ACC112 (cell line): ENCODE results near the gene SAFB.

Experiments used
- H2AFZ ChIP-seq: fragments of 200-600 bp; sonication (generic); one replicate; pipeline ENCODE4 v1.6.0; 2017; ENCODE audit warnings: antibody characterized with exemption, low read length; ENCODE audit not compliant: unreplicated experiment
- H3K27ac ChIP-seq: fragments of 200-600 bp; sonication (generic); 2 replicates; pipeline ENCODE4 v1.5.1; 2014; ENCODE audit warnings: low read depth, mild to moderate bottlenecking, antibody characterized with exemption, low read length, moderate library complexity
- H3K27me3 ChIP-seq: fragments of 200-600 bp; sonication (generic); 2 replicates; pipeline ENCODE4 v1.6.1; 2014; ENCODE audit warnings: mild to moderate bottlenecking, antibody characterized with exemption, low read length, moderate library complexity, mixed read lengths; ENCODE audit not compliant: insufficient read depth
- H3K36me3 ChIP-seq: fragments of 200-600 bp; sonication (generic); 2 replicates; pipeline ENCODE4 v1.6.1; 2016; ENCODE audit warnings: mild to moderate bottlenecking, antibody characterized with exemption, low read length, moderate library complexity, mixed read lengths; ENCODE audit not compliant: insufficient read depth
- H3K4me1 ChIP-seq: fragments of 200-600 bp; sonication (generic); one replicate; pipeline ENCODE4 v1.6.1; 2016; ENCODE audit warnings: low read length, mixed read lengths; ENCODE audit not compliant: insufficient read depth, unreplicated experiment, control insufficient read depth
- H3K4me3 ChIP-seq: fragments of 200-600 bp; sonication (generic); 2 replicates; pipeline ENCODE4 v1.5.1; 2014; ENCODE audit warnings: mild to moderate bottlenecking, low read depth, low read length
- H3K79me2 ChIP-seq: fragments of 200-600 bp; sonication (generic); one replicate; pipeline ENCODE4 v1.6.0; 2016; ENCODE audit warnings: low read length; ENCODE audit not compliant: control insufficient read depth, unreplicated experiment, insufficient read depth

SAFB gene

DNA sequence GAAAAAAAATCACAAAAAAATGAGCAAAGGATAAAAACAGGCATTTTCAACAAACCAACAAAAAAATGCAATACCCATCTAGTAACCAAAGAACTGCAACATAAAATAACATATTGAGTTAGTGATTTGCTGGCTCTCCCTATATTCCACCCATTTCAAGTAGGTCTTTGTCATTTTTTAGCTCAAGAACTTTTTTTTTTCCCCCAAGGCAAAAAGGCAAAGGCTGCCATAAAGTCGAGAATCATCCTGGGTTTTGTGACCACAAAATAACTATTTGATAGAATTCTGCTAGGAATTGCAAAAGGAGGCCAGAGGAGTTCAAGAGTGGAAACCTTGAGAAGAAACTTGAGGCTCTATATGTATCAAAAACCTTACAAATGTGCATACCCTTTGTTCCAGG is 5.8 kb upstream of the SAFB start:
- H2AFZ ChIP-seq, result no peak overlapping the region
- H3K4me3 ChIP-seq, result no peak overlapping the region
- H3K27me3 ChIP-seq, result no peaks in the 10 kb centered on the region
- peaks cover 60% of the 10 kb centered on the region for H3K79me2 ChIP-seq
- H3K36me3 ChIP-seq, result peaks cover 40% of the 10 kb centered on the region
- no peak overlapping the region for H3K27ac ChIP-seq
- H3K4me1 ChIP-seq, result peaks cover 28% of the 10 kb centered on the region

DNA sequence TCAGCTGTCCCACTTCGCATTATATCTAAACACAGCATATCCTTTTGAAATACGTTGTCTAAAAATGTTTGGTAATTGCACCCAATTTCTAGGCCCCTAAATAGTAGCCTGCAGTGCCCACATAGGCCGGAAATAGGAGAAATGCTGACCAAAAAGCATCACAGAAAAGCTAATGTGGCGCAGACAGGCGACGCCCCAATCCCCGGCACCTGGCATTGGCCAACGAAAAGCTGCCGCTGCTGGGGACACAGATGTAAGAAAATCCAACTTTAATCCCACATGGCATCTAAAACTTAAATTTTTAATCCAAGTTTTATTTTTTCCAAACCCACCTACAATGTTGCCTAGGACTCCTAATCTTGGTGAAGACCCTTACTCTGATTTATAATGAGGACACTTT is 4.3 kb upstream of the SAFB start:
- Histone ChIP-seq H3K27me3 (no peaks in the 10 kb centered on the region), H3K27ac (no peak overlapping the region), H3K79me2 (peaks cover 67% of the 10 kb centered on the region), H3K4me3 (no peak overlapping the region), H2AFZ (no peak overlapping the region), H3K4me1 (peaks cover 28% of the 10 kb centered on the region), H3K36me3 (peaks cover 30% of the 10 kb centered on the region)

DNA sequence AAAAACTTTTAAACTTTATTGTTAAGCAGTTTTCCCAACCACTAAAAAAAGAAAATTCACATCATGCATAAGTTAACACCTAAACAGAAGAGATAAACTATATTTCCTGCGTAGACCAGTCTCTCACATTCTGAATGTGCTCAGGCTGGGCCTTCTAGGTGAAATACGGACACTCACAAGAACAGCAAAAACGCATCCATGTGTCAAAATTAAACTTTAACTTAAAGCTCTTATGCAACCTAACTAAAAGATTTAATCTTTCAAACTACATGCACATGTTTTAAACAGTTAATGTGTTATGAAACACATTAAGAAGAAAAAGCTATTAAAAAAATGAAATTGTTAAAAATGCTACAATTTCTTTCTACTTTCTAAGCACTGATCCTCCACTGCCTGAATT is 2.9 kb upstream of the SAFB start:
- peaks cover 76% of the 10 kb centered on the region for H3K79me2 ChIP-seq
- 0 out of 2 replicates have a peak overlapping the region, but pooled peaks have one; percentile 89 for H3K4me3 ChIP-seq
- no peaks in the 10 kb centered on the region for H3K27me3 ChIP-seq
- H3K36me3 ChIP-seq, result 0 out of 2 replicates have a peak, but pooled peaks cover 23% of the 10 kb centered on the region
- peaks cover 29% of the 10 kb centered on the region for H3K4me1 ChIP-seq
- no peak overlapping the region for H3K27ac ChIP-seq
- no peak overlapping the region for H2AFZ ChIP-seq

DNA sequence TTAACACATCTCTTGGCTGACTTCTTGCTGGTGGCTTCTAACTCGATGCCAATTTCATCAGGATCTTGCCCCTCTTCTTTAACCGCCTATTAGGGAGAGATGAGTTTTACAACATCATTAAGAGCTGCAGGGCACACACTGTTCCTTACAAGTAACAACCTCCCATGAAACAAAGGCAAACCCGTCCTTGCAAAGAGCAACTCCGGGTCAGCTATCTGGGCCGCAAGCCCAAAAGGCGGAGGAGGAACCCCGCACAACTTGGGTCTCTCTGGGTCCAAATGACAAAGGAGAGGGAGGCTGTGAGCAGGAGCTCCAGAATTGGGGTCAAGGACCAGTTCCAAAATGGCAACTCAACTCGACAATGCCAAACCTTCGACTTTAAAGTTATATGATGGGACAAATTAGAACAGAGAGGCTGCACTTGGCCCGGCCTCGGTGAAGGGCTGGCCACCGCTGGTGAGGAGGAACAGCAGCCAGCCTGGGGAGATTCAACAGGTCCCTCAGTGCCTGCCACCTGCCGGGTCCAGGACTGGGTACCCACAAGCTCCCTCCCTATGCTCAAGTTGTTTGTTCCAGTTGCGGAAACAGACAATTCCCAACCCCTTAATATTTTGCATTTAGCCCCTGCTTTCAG is 1.5 kb upstream of the SAFB start:
- peak overlapping the region; percentile 89 for H3K4me3 ChIP-seq
- 0 out of 2 replicates have a peak, but pooled peaks cover 17% of the 10 kb centered on the region for H3K36me3 ChIP-seq
- H3K27ac ChIP-seq, result no peak overlapping the region
- H2AFZ ChIP-seq, result no peak overlapping the region
- no peaks in the 10 kb centered on the region for H3K27me3 ChIP-seq
- peaks cover 90% of the 10 kb centered on the region for H3K79me2 ChIP-seq
- H3K4me1 ChIP-seq, result peaks cover 31% of the 10 kb centered on the region

DNA sequence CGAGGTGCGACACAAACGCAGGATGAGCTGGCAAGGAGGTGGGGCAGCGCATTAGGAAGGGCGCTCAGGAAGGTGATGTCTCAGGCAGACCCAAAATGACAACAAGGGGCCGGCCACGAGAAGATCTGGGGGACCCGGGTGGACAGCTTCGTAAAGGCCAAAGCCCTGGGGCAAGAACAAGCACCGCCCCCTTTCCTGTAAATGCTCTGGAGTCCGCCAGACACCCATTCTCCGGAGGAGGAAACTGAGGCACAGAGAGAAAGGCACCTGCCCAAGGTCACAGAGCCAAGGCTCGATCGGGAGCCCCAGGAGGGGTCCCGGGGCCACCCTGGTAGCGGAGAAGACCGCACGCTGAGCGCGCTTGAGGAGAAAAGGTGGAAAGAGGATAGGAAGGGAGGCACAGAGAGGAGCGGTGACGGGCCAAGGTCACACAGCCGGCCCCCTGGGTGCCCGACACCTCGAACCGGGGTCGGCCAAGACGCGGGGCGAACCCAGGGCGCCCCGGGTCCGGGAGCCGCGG is 878 bp upstream of the SAFB start:
- Histone ChIP-seq H3K27ac (peak overlapping the region; percentile 64; the same call in 1 of the 2 replicates), H3K36me3 (0 out of 2 replicates have a peak, but pooled peaks cover 14% of the 10 kb centered on the region), H3K27me3 (no peaks in the 10 kb centered on the region), H3K4me3 (peak overlapping the region; percentile 89), H2AFZ (no peak overlapping the region), H3K4me1 (peaks cover 36% of the 10 kb centered on the region), H3K79me2 (peaks cover 95% of the 10 kb centered on the region)

DNA sequence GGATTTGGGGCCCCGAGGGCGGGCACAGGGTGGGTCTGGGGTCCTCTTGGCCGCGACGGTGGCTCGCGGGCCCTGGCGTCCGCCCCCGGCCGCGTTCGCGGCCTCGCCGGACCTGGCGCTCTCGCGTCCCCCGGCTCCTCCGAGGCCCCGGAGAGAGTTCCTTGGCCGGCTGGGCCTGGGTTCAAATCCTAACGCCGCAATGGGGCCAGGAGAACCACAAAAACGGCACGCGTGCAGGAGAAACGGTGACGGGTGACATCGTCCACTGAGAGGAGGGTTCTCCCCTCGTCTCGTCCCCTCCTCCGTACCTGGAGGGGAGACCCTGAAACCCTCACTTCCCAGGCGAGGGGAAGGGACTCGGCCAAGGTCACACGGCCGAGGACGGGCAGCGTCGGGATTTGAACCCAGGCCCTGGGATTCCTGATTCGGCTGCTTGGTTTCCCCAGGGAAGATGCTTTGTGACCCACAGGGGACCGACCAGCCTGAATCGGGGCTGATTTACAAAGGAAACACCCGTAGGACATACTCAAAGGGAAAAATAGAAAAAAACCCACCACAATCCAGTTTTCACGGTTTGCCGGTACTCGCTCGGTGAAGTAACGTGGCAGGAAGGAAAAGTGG is 624 bp downstream of the SAFB start:
- Histone ChIP-seq H3K4me3 (peak overlapping the region; percentile 99), H3K36me3 (peaks cover 14% of the 10 kb centered on the region), H3K4me1 (peaks cover 43% of the 10 kb centered on the region)

DNA sequence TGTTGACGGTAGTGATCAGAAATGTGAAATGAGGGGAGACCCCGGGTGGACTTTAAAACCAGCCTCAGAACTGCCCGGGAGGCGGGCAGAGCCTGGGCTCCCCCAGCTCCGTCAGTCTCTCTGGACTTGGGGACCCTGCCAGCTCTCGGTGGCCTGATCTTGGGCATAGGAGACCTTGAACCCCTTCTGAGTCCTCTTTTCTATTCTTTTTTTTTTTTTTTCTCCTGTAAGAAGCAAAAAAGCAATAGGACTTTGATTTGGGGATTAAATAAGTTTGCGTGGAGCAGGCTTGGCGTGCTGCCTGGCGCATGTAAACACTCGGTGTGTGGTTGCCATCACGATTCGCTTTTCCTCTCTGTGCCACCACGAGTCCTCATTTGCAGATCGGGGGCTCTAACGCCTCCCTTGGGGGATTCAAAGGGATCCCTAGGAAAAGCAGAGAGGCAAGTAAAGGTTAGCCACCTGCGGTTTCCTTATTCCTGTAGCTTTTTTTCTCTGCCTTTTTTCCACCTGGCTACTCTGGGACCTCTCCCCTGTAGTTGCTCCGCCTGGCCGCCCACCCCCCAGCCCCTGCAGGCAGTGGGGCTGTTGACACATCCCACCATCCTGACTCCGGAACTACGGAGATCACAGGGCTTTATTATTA is 1.3 kb downstream of the SAFB start:
- Histone ChIP-seq H3K36me3 (peaks cover 19% of the 10 kb centered on the region), H3K27me3 (no peaks in the 10 kb centered on the region), H3K27ac (peak overlapping the region; percentile 89), H3K4me3 (peak overlapping the region; percentile 99), H2AFZ (no peak overlapping the region), H3K79me2 (peaks cover 90% of the 10 kb centered on the region), H3K4me1 (peaks cover 49% of the 10 kb centered on the region)

More for the DNA sequence above, 624 bp downstream of the SAFB start:
- Histone ChIP-seq H3K27me3 (no peaks in the 10 kb centered on the region), H3K79me2 (peaks cover 90% of the 10 kb centered on the region), H3K27ac (peak overlapping the region; percentile 89), H2AFZ (peak overlapping the region; percentile 82)

DNA sequence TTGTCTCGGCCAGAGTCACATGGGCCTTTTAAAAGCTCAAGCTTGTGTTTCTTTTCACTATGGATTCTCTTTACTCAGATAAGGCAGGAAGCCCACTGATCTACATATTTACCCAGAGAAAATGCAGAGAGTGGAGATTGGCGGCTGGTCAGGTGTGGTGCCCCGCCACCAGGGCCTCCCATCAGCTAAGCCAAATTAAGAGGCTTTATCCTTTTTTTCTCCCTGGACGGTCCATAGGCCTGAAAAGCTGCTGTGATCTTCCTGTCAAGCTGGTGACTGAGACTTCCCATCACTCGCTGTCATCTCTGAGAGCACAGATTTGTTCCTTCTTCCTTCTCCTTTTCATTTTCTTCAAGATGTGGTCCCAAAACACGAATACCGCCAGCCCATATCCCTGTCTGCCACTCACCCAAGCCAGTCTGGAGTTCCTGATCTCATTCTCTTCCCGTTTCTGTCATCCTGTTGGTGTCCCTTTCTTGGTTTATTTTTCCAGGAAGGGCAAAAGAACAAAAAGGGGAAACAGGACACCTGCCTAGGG is 1.9 kb downstream of the SAFB start:
- peaks cover 50% of the 10 kb centered on the region for H3K4me1 ChIP-seq
- H3K27ac ChIP-seq, result 0 out of 2 replicates have a peak overlapping the region, but pooled peaks have one; percentile 89
- H2AFZ ChIP-seq, result no peak overlapping the region
- no peaks in the 10 kb centered on the region for H3K27me3 ChIP-seq
- peaks cover 92% of the 10 kb centered on the region for H3K79me2 ChIP-seq
- peak overlapping the region; percentile 99 for H3K4me3 ChIP-seq
- peaks cover 24% of the 10 kb centered on the region for H3K36me3 ChIP-seq

DNA sequence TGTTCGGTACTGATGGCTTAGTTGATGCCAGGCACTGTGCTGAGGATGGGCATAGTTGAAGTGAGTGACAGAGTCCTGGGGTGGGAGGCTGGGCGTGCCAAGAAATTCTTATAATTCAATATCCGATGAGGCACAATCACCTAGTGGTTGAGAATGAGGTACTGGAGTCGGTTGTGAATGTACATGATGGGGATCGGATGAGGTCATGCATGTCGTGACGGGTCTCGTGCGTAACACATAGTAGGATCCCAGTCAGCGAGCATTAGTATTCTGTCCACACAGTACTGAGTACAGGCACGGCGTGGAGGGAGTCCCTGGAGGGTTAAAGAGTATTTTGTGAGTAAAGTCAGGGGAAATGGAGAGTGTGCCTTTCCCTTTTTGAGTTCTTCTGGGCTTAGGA is 2.8 kb downstream of the SAFB start:
- Histone ChIP-seq H2AFZ (no peak overlapping the region), H3K79me2 (peaks cover 92% of the 10 kb centered on the region), H3K27ac (no peak overlapping the region), H3K36me3 (peaks cover 21% of the 10 kb centered on the region), H3K4me1 (peaks cover 41% of the 10 kb centered on the region), H3K27me3 (no peaks in the 10 kb centered on the region), H3K4me3 (peak overlapping the region; percentile 99)

DNA sequence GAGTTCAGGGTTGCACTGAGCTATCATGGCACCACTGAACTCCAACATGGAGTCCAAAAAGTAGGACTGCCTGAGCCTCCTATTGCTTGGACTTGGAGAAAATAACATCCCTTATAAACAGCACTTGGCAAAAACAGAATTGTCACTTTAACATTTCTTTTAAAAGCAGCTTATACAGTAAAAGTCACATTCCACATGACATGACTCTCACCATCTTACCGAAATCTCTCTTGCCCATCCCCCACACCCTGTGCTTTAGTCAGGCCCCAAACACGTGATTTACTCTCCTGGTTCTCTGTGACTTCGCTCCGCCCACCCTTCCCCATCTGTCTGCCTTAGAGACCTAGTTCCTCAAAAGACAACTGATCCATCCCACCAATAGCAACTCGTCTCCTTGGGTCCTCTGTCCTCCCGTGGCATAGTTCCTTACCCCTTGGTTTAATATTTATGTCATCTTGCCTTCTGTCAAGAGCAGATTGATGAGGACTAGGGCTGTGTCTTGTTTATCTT is 4.6 kb downstream of the SAFB start:
- Histone ChIP-seq H3K27me3 (no peaks in the 10 kb centered on the region), H3K4me1 (peaks cover 35% of the 10 kb centered on the region), H3K79me2 (peaks cover 90% of the 10 kb centered on the region), H2AFZ (no peak overlapping the region), H3K4me3 (no peak overlapping the region), H3K27ac (no peak overlapping the region), H3K36me3 (peaks cover 17% of the 10 kb centered on the region)
